HCT116 (cell line): Measurements from ENCODE around the gene USP2. TPM values are rescaled to one million over a fixed set of nuclear protein-coding genes. Genes with fewer than 3 reads are reported as not detected.

ENCODE experiments used
- ATAC-seq: fragments of 200-7000 bp; cut with Tn5 transposase; 2 replicates; pipeline ENCODE4 v1.9.1; 2020; ENCODE audit warnings: mild to moderate bottlenecking, moderate library complexity
- BruUV-seq: library from RNA; stranded (reverse); fragments of 400-500 nt; replicated peaks from 2 replicates; lab custom pipeline; 2021; lab: Mats Ljungman, UMichigan
- CTCF ChIA-PET: fragments of 300-600 bp; sonication (Branson Sonifier 250); formaldehyde crosslinking; loops from one replicate; lab custom pipeline; 2021; ENCODE audit warnings: antibody characterized with exemption; lab: Charles Lee
- POLR2A ChIA-PET: fragments of 300-600, 350-600 bp; sonication (Branson Sonifier 250); formaldehyde crosslinking; loops from one replicate; lab custom pipeline; 2021; ENCODE audit warnings: antibody characterized with exemption; lab: Charles Lee
- RAD21 ChIA-PET, 2 experiments: fragments of 300-600 bp; sonication (Branson Sonifier 250); formaldehyde crosslinking; loops; one replicate each; lab custom pipeline; 2023; ENCODE audit warnings: low total read pairs in 2 of 2; ENCODE audit not compliant: uncharacterized antibody in 2 of 2, unreplicated experiment in 2 of 2, low non-redundant PET in 1 of 2; lab: Charles Lee
- DNase-seq: peaks from one replicate; pipeline ENCODE4 v3.0.0-alpha.2; 2010; ENCODE audit warnings: low read depth, low spot score
- H2AFZ ChIP-seq: fragments of 200-600 bp; shearing (Covaris generic), sonication (generic); 2 replicates; pipeline ENCODE4 v1.6.1; 2017; ENCODE audit warnings: low read depth, mixed run types, mixed read lengths, antibody characterized with exemption, low read length; ENCODE audit not compliant: poor library complexity, severe bottlenecking
- H3K27ac ChIP-seq: 2 replicates; pipeline ENCODE4 v1.5.1; 2012; ENCODE audit warnings: low read depth, low read length
- H3K27me3 ChIP-seq: fragments of 200-600 bp; sonication (generic); 2 replicates; pipeline ENCODE4 v1.6.1; 2016; ENCODE audit warnings: mixed run types, low read length, mixed read lengths; ENCODE audit not compliant: insufficient read depth
- H3K36me3 ChIP-seq, 2 experiments: fragments of 200-500 bp in 1 of 2; fragments of 200-600 bp in 1 of 2; sonication (Bioruptor generic) in 1 of 2; sonication (generic) in 1 of 2; 2 replicates each; pipeline versions ENCODE4 v1.5.1 to v1.6.1; 2014 to 2016; ENCODE audit warnings: low read length in 2 of 2, inconsistent platforms in 1 of 2, mixed read lengths in 1 of 2, mixed run types in 1 of 2; ENCODE audit not compliant: insufficient read depth in 2 of 2, control insufficient read depth in 1 of 2
- H3K4me1 ChIP-seq, 2 experiments: fragments of 200-600 bp in 1 of 2; sonication (generic) in 1 of 2; 2 replicates each; pipeline versions ENCODE4 v1.5.1 to v1.6.1; 2012 to 2017; ENCODE audit warnings: low read length in 2 of 2, inconsistent platforms in 1 of 2, mild to moderate bottlenecking in 1 of 2, mixed read lengths in 1 of 2, mixed run types in 1 of 2, moderate library complexity in 1 of 2; ENCODE audit not compliant: insufficient read depth in 2 of 2, control insufficient read depth in 1 of 2
- H3K4me2 ChIP-seq: fragments of 200-600 bp; sonication (generic); 2 replicates; pipeline ENCODE4 v1.6.1; 2017; ENCODE audit warnings: mixed run types, low read length, mixed read lengths
- H3K4me3 ChIP-seq, 2 experiments: fragments of 200-600 bp in 1 of 2; sonication (generic) in 1 of 2; replicated peaks in 1 of 2; 2 replicates each; pipeline ENCODE4 v1.5.1; 2011 to 2016; ENCODE audit warnings: low read length in 2 of 2, control low read depth in 1 of 2, low read depth in 1 of 2, mild to moderate bottlenecking in 1 of 2, mixed read lengths in 1 of 2, mixed run types in 1 of 2
- H3K79me2 ChIP-seq: fragments of 200-600 bp; sonication (generic); 2 replicates; pipeline ENCODE4 v1.6.1; 2017; ENCODE audit warnings: mild to moderate bottlenecking, mixed run types, low read length, moderate library complexity, mixed read lengths; ENCODE audit not compliant: insufficient read depth
- H3K9ac ChIP-seq: fragments of 200-600 bp; sonication (generic); 2 replicates; pipeline ENCODE4 v1.6.1; 2016; ENCODE audit warnings: low read length, mixed read lengths
- H3K9me2 ChIP-seq: fragments of 200-600 bp; sonication (generic), shearing (Covaris generic); 2 replicates; pipeline ENCODE4 v1.6.1; 2017; ENCODE audit warnings: mixed run types, mild to moderate bottlenecking, moderate library complexity; ENCODE audit not compliant: insufficient read depth
- H3K9me3 ChIP-seq, 2 experiments: fragments of 200-500 bp in 1 of 2; fragments of 200-600 bp in 1 of 2; sonication (Bioruptor generic) in 1 of 2; sonication (generic) in 1 of 2; 2 replicates each; pipeline ENCODE4 v1.6.1; 2014 to 2017; ENCODE audit warnings: low read length in 2 of 2, mixed read lengths in 2 of 2, inconsistent platforms in 1 of 2, low read depth in 1 of 2, mild to moderate bottlenecking in 1 of 2, mixed run types in 1 of 2, moderate library complexity in 1 of 2; ENCODE audit not compliant: control insufficient read depth in 1 of 2, insufficient read depth in 1 of 2
- H4K20me1 ChIP-seq: fragments of 200-600 bp; sonication (generic), shearing (Covaris generic); 2 replicates; pipeline ENCODE4 v1.6.1; 2017; ENCODE audit warnings: mixed run types, mild to moderate bottlenecking, moderate library complexity; ENCODE audit not compliant: insufficient read depth
- CEBPB ChIP-seq: IDR thresholded peaks from 2 replicates; pipeline ENCODE4 v1.6.1; 2012; ENCODE audit warnings: low read depth
- ELF1 ChIP-seq: IDR thresholded peaks from 2 replicates; pipeline ENCODE4 v1.6.1; 2012; ENCODE audit warnings: low read depth, borderline replicate concordance
- FOSL1 ChIP-seq: IDR thresholded peaks from 2 replicates; pipeline ENCODE4 v1.6.1; 2012; ENCODE audit warnings: low read depth
- JUND ChIP-seq: IDR thresholded peaks from 2 replicates; pipeline ENCODE4 v1.6.1; 2012
- POLR2A ChIP-seq: IDR thresholded peaks from 2 replicates; pipeline ENCODE4 v1.7.0; 2011; ENCODE audit warnings: borderline replicate concordance; ENCODE audit not compliant: insufficient read depth, insufficient read length; ENCODE audit errors: extremely low read depth
- RAD21 ChIP-seq: IDR thresholded peaks from 2 replicates; pipeline ENCODE4 v1.6.1; 2012; ENCODE audit warnings: low read depth, mild to moderate bottlenecking
- SP1 ChIP-seq: IDR thresholded peaks from 2 replicates; pipeline ENCODE4 v1.6.1; 2012; ENCODE audit warnings: low read depth
- YY1 ChIP-seq: IDR thresholded peaks from 2 replicates; pipeline ENCODE4 v1.6.1; 2011; ENCODE audit warnings: low read length, low read depth, moderate library complexity, mild to moderate bottlenecking; ENCODE audit not compliant: insufficient replicate concordance; ENCODE audit errors: extremely low read depth
- intact Hi-C: fragments of 100-400 bp; cut with micrococcal nuclease; formaldehyde crosslinking; loops from 2 replicates; pipeline ENCODE4 v1.10.0; 2022
- total RNA-seq: library from RNA; stranded (reverse); gene quantifications from one replicate; pipeline ENCODE4 v1.2.1, GENCODE V29; 2021; ENCODE audit not compliant: unreplicated experiment
- TF ChIP-seq, protein P1 (sequence below): IDR thresholded peaks from 2 replicates; pipeline ENCODE4 v1.6.1; 2011; ENCODE audit warnings: mild to moderate bottlenecking, low read length, moderate library complexity; ENCODE audit not compliant: insufficient replicate concordance; ENCODE audit errors: extremely low read depth
- TF ChIP-seq, protein P2 (sequence below): IDR thresholded peaks from 2 replicates; pipeline ENCODE4 v1.6.1; 2012
- TF ChIP-seq, protein P3 (sequence below), 3 experiments: fragments of 200-600 bp in 1 of 3; sonication (generic) in 1 of 3; IDR thresholded peaks in 2 of 3; conservative IDR thresholded peaks in 1 of 3; 2 replicates each; pipeline ENCODE4 v1.5.1; 2012 to 2017; ENCODE audit warnings: low read depth in 2 of 3, low read length in 2 of 3, antibody characterized with exemption in 1 of 3, borderline replicate concordance in 1 of 3, control low read depth in 1 of 3, mild to moderate bottlenecking in 1 of 3, mixed read lengths in 1 of 3, mixed run types in 1 of 3, moderate library complexity in 1 of 3; ENCODE audit not compliant: insufficient read depth in 1 of 3

USP2 gene
- total RNA-seq, 1 experiment from 2014 or later = 5.0 TPM

DNA sequence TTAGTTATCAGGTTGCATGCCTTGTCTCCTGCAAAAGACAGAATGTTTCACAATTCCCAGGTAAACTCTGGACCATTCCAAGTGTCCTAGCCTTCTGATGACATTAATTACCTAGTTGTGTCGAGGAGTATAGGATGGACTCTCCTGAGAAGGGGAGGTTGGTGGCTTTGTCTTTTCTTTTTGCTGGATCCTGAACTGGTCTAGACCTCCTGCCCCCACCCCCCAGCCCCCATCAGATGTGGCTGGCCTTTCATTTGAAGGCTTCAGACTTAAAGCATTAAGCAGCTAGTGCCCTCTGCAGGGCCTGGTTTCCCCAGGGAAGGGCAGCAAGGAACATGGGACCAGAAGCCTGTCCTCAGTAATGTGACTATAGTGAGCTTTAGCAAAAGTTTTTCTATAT is 74.3 kb downstream of the USP2 start:
- Histone ChIP-seq H4K20me1 (no peaks in the 10 kb centered on the region), H3K79me2 (no peaks in the 10 kb centered on the region), H3K4me3 (no peak overlapping the region), H3K27ac (no peak overlapping the region), H3K4me2 (no peak overlapping the region), H2AFZ (no peak overlapping the region), H3K4me1 (no peaks in the 10 kb centered on the region), H3K9ac (no peak overlapping the region), H3K9me2 (no peaks in the 10 kb centered on the region), H3K9me3 (no peaks in the 10 kb centered on the region), H3K36me3 (peaks cover 3 to 9% of the 10 kb centered on the region in 2 experiments; a peak in 2 of 4 replicates), H3K27me3 (no peaks in the 10 kb centered on the region)
- ChIA-PET CTCF (interaction anchor here (1.1 kb wide), 1 partner anchor 16 kb away, joined by 3 read pairs; no protein-coding TSS in a partner anchor), RAD21 (no interaction called here), POLR2A (interaction anchor here (1.0 to 1.2 kb wide), 2 partner anchors 10 to 11 kb away, joined by 3 read pairs; partner anchors contain the start of gene MCAM)
- peak; percentile 30; the same call in 1 of the 2 replicates for ATAC-seq
- BruUV-seq = no TSS peak
- DNase-seq = no peak
- no peak for TF ChIP-seq CEBPB
- TF ChIP-seq YY1 = no peak
- TF ChIP-seq, protein P1, sequence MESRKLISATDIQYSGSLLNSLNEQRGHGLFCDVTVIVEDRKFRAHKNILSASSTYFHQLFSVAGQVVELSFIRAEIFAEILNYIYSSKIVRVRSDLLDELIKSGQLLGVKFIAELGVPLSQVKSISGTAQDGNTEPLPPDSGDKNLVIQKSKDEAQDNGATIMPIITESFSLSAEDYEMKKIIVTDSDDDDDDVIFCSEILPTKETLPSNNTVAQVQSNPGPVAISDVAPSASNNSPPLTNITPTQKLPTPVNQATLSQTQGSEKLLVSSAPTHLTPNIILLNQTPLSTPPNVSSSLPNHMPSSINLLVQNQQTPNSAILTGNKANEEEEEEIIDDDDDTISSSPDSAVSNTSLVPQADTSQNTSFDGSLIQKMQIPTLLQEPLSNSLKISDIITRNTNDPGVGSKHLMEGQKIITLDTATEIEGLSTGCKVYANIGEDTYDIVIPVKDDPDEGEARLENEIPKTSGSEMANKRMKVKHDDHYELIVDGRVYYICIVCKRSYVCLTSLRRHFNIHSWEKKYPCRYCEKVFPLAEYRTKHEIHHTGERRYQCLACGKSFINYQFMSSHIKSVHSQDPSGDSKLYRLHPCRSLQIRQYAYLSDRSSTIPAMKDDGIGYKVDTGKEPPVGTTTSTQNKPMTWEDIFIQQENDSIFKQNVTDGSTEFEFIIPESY = no peak
- TF ChIP-seq RAD21 = peak; percentile 47; the same call in 1 of the 2 replicates
- no peak for TF ChIP-seq JUND
- TF ChIP-seq, protein P2, sequence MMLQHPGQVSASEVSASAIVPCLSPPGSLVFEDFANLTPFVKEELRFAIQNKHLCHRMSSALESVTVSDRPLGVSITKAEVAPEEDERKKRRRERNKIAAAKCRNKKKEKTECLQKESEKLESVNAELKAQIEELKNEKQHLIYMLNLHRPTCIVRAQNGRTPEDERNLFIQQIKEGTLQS = no peak
- TF ChIP-seq POLR2A = no peak
- no peak for TF ChIP-seq FOSL1
- TF ChIP-seq, protein P3, sequence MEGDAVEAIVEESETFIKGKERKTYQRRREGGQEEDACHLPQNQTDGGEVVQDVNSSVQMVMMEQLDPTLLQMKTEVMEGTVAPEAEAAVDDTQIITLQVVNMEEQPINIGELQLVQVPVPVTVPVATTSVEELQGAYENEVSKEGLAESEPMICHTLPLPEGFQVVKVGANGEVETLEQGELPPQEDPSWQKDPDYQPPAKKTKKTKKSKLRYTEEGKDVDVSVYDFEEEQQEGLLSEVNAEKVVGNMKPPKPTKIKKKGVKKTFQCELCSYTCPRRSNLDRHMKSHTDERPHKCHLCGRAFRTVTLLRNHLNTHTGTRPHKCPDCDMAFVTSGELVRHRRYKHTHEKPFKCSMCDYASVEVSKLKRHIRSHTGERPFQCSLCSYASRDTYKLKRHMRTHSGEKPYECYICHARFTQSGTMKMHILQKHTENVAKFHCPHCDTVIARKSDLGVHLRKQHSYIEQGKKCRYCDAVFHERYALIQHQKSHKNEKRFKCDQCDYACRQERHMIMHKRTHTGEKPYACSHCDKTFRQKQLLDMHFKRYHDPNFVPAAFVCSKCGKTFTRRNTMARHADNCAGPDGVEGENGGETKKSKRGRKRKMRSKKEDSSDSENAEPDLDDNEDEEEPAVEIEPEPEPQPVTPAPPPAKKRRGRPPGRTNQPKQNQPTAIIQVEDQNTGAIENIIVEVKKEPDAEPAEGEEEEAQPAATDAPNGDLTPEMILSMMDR (IDR thresholded peaks at IDR 0.05 in 2 of 3, conservative IDR thresholded peaks at IDR 0.05 in 1 of 3; ENCODE audit: borderline replicate concordance in 1 of 3, insufficient read depth in 1 of 3, low read depth in 2 of 3, low read length in 2 of 3) = peak in 1 of 3 experiments; percentile 27; a peak in 1 of 6 replicates
- no peak for TF ChIP-seq ELF1
- TF ChIP-seq SP1 = no peak
- intact Hi-C loops = no loop called here
